ENCODE measurements around the gene TLK2. TPM values are rescaled to one million over a fixed set of nuclear protein-coding genes. Genes with fewer than 3 reads are reported as not detected.
A peak's percentile ranks its signal among the peaks of the same experiment; 100 is the strongest.

TLK2 gene
- polyA plus RNA-seq, 1 of the 3 experiments (the other 2 are of a cell fraction), result 51.9 TPM

DNA sequence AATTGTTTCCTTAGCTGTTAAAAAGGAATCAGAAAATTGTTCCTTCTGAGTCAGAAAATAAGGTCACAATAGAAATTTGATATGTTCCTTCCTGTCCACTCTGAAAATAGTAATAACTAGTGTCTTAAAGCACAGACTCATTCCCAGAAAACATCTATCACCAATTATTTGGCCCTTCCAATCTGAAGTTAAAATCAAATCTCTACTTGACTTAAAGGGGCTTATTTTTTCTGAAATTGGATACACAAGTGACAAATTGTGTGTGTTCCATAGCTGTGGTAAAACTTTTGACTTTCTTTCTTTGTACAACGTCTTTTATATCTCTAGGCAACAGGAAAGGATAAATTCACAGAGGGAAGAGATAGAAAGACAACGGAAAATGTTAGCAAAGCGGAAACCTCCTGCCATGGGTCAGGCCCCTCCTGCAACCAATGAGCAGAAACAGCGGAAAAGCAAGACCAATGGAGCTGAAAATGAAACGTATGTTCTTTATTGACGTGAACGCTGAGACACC is 94.3 kb downstream of the TLK2 start (continued):
- TF ChIP-seq TCF12 (IDR thresholded peaks at IDR 0.05) (peak; percentile 64), NFIC (IDR thresholded peaks at IDR 0.05; ENCODE audit: borderline replicate concordance) (peak; percentile 14; the same call in 1 of the 2 replicates)
- TF ChIP-seq, protein P1, sequence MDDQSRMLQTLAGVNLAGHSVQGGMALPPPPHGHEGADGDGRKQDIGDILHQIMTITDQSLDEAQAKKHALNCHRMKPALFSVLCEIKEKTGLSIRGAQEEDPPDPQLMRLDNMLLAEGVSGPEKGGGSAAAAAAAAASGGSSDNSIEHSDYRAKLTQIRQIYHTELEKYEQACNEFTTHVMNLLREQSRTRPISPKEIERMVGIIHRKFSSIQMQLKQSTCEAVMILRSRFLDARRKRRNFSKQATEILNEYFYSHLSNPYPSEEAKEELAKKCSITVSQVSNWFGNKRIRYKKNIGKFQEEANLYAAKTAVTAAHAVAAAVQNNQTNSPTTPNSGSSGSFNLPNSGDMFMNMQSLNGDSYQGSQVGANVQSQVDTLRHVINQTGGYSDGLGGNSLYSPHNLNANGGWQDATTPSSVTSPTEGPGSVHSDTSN (IDR thresholded peaks at IDR 0.05), result peak; percentile 70

DNA sequence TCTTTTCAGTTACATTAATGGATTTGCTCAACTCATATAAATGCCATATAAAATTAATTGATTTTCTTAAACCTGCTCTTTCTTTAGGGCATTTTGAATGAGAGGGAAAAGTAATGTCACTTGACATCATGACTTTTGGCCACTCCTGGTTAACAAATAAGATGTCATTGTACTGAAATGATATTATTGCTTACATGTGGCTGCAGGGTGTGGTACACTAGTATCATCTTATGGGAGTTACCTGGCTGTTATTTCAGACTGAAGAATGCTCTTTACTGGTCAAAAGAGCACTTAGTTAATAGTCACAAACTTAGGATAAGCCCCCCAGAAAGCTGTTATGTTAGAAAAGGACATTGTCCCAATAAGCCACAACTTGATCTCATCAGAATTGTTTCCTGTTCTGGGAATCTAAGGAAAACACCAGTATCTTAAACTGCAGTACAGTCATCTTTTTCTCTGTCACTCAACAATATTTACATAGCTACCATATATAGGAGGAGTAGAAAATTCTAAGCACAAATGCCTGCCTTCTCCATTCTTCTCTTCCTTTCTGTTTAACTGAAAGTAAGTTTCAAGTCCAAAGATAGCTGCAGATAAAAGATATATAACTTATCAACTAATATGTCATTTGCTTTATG is 95.0 kb downstream of the TLK2 start:
- Histone ChIP-seq H3K79me2 (ENCODE audit: insufficient read depth) (peaks cover 53% of the 10 kb centered on the region), H3K36me3 (replicated peaks in 1 of 2; ENCODE audit: control insufficient read depth in 1 of 2, insufficient read depth in 2 of 2, low read length in 1 of 2) (peaks cover 57 to 60% of the 10 kb centered on the region in 2 experiments), H3K4me2 (peak overlapping the region; percentile 67), H2AFZ (ENCODE audit: low read depth) (no peak overlapping the region), H3K4me1 (ENCODE audit: control insufficient read depth in 1 of 2, insufficient read depth in 2 of 2, low read depth in 1 of 2, low read length in 1 of 2) (peaks cover 0 to 23% of the 10 kb centered on the region in 2 experiments; a peak in 3 of 4 replicates), H4K20me1 (ENCODE audit: insufficient read depth) (no peaks in the 10 kb centered on the region), H3F3A (replicated peaks; ENCODE audit: insufficient read depth) (peaks cover 44% of the 10 kb centered on the region), H3K9me3 (no peaks in the 10 kb centered on the region), H3K9me2 (no peaks in the 10 kb centered on the region), H3K4me3 (ENCODE audit: low read depth in 2 of 2, low read length in 1 of 2) (peak overlapping the region in 1 of 2 experiments; percentile 16; a peak in 2 of 4 replicates), H3K27ac (ENCODE audit: low read depth in 2 of 2, low read length in 1 of 2) (peak overlapping the region; percentile 75 to 94; a peak in 3 of 4 replicates), H3K27me3 (ENCODE audit: insufficient read depth) (no peaks in the 10 kb centered on the region), H3K9ac (peak overlapping the region; percentile 50)
- ChIA-PET CTCF (interaction anchor here (1.0 kb wide), 4 partner anchors 15 to 83 kb away, joined by 3 to 4 read pairs (median 3); no protein-coding TSS in a partner anchor), POLR2A (no interaction called here)
- DNase-seq, result no peak
- no peak for TF ChIP-seq GATA2 (CRISPR knock-in tag; IDR thresholded peaks at IDR 0.05)
- TF ChIP-seq EZH2phosphoT487 (IDR thresholded peaks at IDR 0.05; ENCODE audit: borderline replicate concordance, low read depth), result no peak
- TF ChIP-seq FOXM1 (IDR thresholded peaks at IDR 0.05; ENCODE audit: low read depth), result no peak
- TF ChIP-seq TEAD4 (IDR thresholded peaks at IDR 0.05; ENCODE audit: borderline replicate concordance, insufficient read depth), result no peak
- TF ChIP-seq RAD21 (IDR thresholded peaks at IDR 0.05; ENCODE audit: low read length), result no peak
- no peak for TF ChIP-seq JUND (IDR thresholded peaks at IDR 0.05)
- TF ChIP-seq, protein P1 (IDR thresholded peaks at IDR 0.05), result no peak
- TF ChIP-seq NRF1 (IDR thresholded peaks at IDR 0.05; ENCODE audit: low read depth, low read length), result no peak
- no peak for TF ChIP-seq EP300 (IDR thresholded peaks at IDR 0.05; ENCODE audit: borderline replicate concordance in 1 of 2, low read depth in 1 of 2, low read length in 1 of 2)
- TF ChIP-seq TCF12 (IDR thresholded peaks at IDR 0.05), result no peak
- TF ChIP-seq RCOR1 (IDR thresholded peaks at IDR 0.05; ENCODE audit: low read length), result no peak
- TF ChIP-seq FOXJ3 (CRISPR knock-in tag; IDR thresholded peaks at IDR 0.05), result no peak
- TF ChIP-seq, protein P2, sequence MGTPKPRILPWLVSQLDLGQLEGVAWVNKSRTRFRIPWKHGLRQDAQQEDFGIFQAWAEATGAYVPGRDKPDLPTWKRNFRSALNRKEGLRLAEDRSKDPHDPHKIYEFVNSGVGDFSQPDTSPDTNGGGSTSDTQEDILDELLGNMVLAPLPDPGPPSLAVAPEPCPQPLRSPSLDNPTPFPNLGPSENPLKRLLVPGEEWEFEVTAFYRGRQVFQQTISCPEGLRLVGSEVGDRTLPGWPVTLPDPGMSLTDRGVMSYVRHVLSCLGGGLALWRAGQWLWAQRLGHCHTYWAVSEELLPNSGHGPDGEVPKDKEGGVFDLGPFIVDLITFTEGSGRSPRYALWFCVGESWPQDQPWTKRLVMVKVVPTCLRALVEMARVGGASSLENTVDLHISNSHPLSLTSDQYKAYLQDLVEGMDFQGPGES (IDR thresholded peaks at IDR 0.05; ENCODE audit: low read depth, low read length), result no peak
- no peak for TF ChIP-seq YY1 (IDR thresholded peaks at IDR 0.05; ENCODE audit: low read depth)
- TF ChIP-seq, protein P3, sequence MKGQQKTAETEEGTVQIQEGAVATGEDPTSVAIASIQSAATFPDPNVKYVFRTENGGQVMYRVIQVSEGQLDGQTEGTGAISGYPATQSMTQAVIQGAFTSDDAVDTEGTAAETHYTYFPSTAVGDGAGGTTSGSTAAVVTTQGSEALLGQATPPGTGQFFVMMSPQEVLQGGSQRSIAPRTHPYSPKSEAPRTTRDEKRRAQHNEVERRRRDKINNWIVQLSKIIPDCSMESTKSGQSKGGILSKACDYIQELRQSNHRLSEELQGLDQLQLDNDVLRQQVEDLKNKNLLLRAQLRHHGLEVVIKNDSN (IDR thresholded peaks at IDR 0.05; ENCODE audit: borderline replicate concordance, low read depth), result no peak

All from SK-N-SH (cell line).